ENCODE measurements around the gene CRIP3. TPM values are rescaled to one million over a fixed set of nuclear protein-coding genes. Genes with fewer than 3 reads are reported as not detected.

Gene CRIP3
- total and polyA plus RNA-seq, 2 donors (not counting 3 experiments of a cell fraction or from before 2014, with no cell fraction given), result not detected

GRCh38 chr6:43331470-43331869 is 22.8 kb upstream of the CRIP3 start:
- no peak overlapping the region for H3K4me3 ChIP-seq (replicated peaks in 1 of 3; ENCODE audit: insufficient read depth in 1 of 3, low read depth in 1 of 3, low read length in 3 of 3)
- FAIRE-seq, result no peak

GRCh38 chr6:43328528-43328927 is 19.9 kb upstream of the CRIP3 start:
- Histone ChIP-seq H3K27ac (ENCODE audit: insufficient read depth, low read depth, low read length) (no peak overlapping the region), H3K27me3 (ENCODE audit: control insufficient read depth in 2 of 2, insufficient read depth in 2 of 2, low read length in 2 of 2) (no peaks in the 10 kb centered on the region), H3K9ac (replicated peaks; ENCODE audit: extremely low read depth, insufficient read depth, low read length) (no peak overlapping the region), H3K9me1 (replicated peaks; ENCODE audit: control insufficient read depth, extremely low read depth, insufficient read depth, low read length) (no peaks in the 10 kb centered on the region), H3K4me2 (ENCODE audit: insufficient read depth, low read length) (no peak overlapping the region), H3K36me3 (ENCODE audit: control insufficient read depth in 2 of 2, extremely low read depth in 1 of 2, insufficient read depth in 2 of 2, low read length in 2 of 2) (no peaks in the 10 kb centered on the region), H2AFZ (ENCODE audit: low read depth, low read length) (no peak overlapping the region), H3K4me3 (replicated peaks in 1 of 3; ENCODE audit: insufficient read depth in 1 of 3, low read depth in 1 of 3, low read length in 3 of 3) (no peak overlapping the region), H3K4me1 (ENCODE audit: control insufficient read depth, extremely low read depth, insufficient read depth, low read length) (no peaks in the 10 kb centered on the region), H3K9me3 (replicated peaks; ENCODE audit: control insufficient read depth, insufficient read depth, low read length) (no peaks in the 10 kb centered on the region), H3K79me2 (ENCODE audit: control insufficient read depth, insufficient read depth, low read length) (no peaks in the 10 kb centered on the region), H4K20me1 (replicated peaks; ENCODE audit: control insufficient read depth, extremely low read depth, insufficient read depth, low read length) (no peaks in the 10 kb centered on the region)
- no peak for FAIRE-seq
- POLR2A ChIA-PET, result no interaction called here
- TF ChIP-seq MAX (IDR thresholded peaks at IDR 0.05; ENCODE audit: insufficient read depth, insufficient read length), result no peak
- no peak for TF ChIP-seq POLR2AphosphoS5 (IDR thresholded peaks at IDR 0.05; ENCODE audit: insufficient read depth, low read depth, low read length)
- TF ChIP-seq EZH2 (IDR thresholded peaks at IDR 0.05; ENCODE audit: borderline replicate concordance, low read depth, low read length, severe bottlenecking), result no peak
- no peak for TF ChIP-seq POLR2A (IDR thresholded peaks at IDR 0.05; ENCODE audit: low read depth, low read length)
- no peak for TF ChIP-seq JUN (IDR thresholded peaks at IDR 0.05; ENCODE audit: borderline replicate concordance, insufficient read depth, insufficient read length, low read depth)
- no peak for TF ChIP-seq MYC (IDR thresholded peaks at IDR 0.05; ENCODE audit: low read depth, low read length)
- TF ChIP-seq GATA2 (IDR thresholded peaks at IDR 0.05; ENCODE audit: insufficient read depth, insufficient read length, low read depth, low read length), result no peak
- TF ChIP-seq CTCF (IDR thresholded peaks at IDR 0.05; ENCODE audit: extremely low read depth in 1 of 2, insufficient read depth in 1 of 2, low read depth in 1 of 2, low read length in 2 of 2), result no peak
- dilution Hi-C loops (cut with MboI; ENCODE audit: extremely low pct_ligation_motif_present, low sequenced_read_pairs) (no loop called here), intact Hi-C loops (cut with micrococcal nuclease) (no loop called here)
- CTCF ChIA-PET, result interaction anchor here (1.0 to 1.1 kb wide), 2 partner anchors 11 to 99 kb away, joined by 3 to 4 read pairs; partner anchors contain the start of gene DNPH1
- no TSS peak for BruUV-seq (replicated peaks)
- no peak for DNase-seq (ENCODE audit: low read depth, low spot score)

More at GRCh38 chr6:43331470-43331869, 22.8 kb upstream of the CRIP3 start:
- POLR2A ChIA-PET, result no interaction called here
- dilution Hi-C loops (cut with MboI; ENCODE audit: extremely low pct_ligation_motif_present, low sequenced_read_pairs), result no loop called here
- Histone ChIP-seq H3K9me3 (replicated peaks; ENCODE audit: control insufficient read depth, insufficient read depth, low read length) (no peaks in the 10 kb centered on the region), H3K27ac (ENCODE audit: insufficient read depth, low read depth, low read length) (no peak overlapping the region), H3K4me1 (ENCODE audit: control insufficient read depth, extremely low read depth, insufficient read depth, low read length) (no peaks in the 10 kb centered on the region), H3K9ac (replicated peaks; ENCODE audit: extremely low read depth, insufficient read depth, low read length) (no peak overlapping the region), H3K9me1 (replicated peaks; ENCODE audit: control insufficient read depth, extremely low read depth, insufficient read depth, low read length) (no peaks in the 10 kb centered on the region), H2AFZ (ENCODE audit: low read depth, low read length) (no peak overlapping the region), H3K36me3 (ENCODE audit: control insufficient read depth in 2 of 2, extremely low read depth in 1 of 2, insufficient read depth in 2 of 2, low read length in 2 of 2) (no peaks in the 10 kb centered on the region), H3K27me3 (ENCODE audit: control insufficient read depth in 2 of 2, insufficient read depth in 2 of 2, low read length in 2 of 2) (no peaks in the 10 kb centered on the region), H3K79me2 (ENCODE audit: control insufficient read depth, insufficient read depth, low read length) (no peaks in the 10 kb centered on the region), H4K20me1 (replicated peaks; ENCODE audit: control insufficient read depth, extremely low read depth, insufficient read depth, low read length) (no peaks in the 10 kb centered on the region), H3K4me2 (ENCODE audit: insufficient read depth, low read length) (no peak overlapping the region)
- TF ChIP-seq POLR2A (IDR thresholded peaks at IDR 0.05; ENCODE audit: low read depth, low read length), result no peak
- no peak for TF ChIP-seq MAX (IDR thresholded peaks at IDR 0.05; ENCODE audit: insufficient read depth, insufficient read length)
- TF ChIP-seq FOS (IDR thresholded peaks at IDR 0.05; ENCODE audit: borderline replicate concordance, insufficient read depth, low read length), result no peak
- TF ChIP-seq GATA2 (IDR thresholded peaks at IDR 0.05; ENCODE audit: insufficient read depth, insufficient read length, low read depth, low read length), result no peak
- TF ChIP-seq EZH2 (IDR thresholded peaks at IDR 0.05; ENCODE audit: borderline replicate concordance, low read depth, low read length, severe bottlenecking), result no peak
- TF ChIP-seq POLR2AphosphoS5 (IDR thresholded peaks at IDR 0.05; ENCODE audit: insufficient read depth, low read depth, low read length), result no peak
- intact Hi-C loops (cut with micrococcal nuclease), result no loop called here
- no TSS peak for BruUV-seq (replicated peaks)
- DNase-seq (ENCODE audit: low read depth, low spot score), result no peak
- CTCF ChIA-PET, result no interaction called here
